HG03039 (cell line): ENCODE measurements around the gene PSMD11.

ENCODE experiments used
- ATAC-seq: cut with Tn5 transposase; IDR thresholded peaks from one replicate; pipeline ENCODE4 v1.9.1; 2021; ENCODE audit warnings: mild to moderate bottlenecking, moderate library complexity; ENCODE audit not compliant: unreplicated experiment

Gene PSMD11

GRCh38 chr17:32529604-32530003, 85.3 kb downstream of the PSMD11 start:
- no peak for ATAC-seq
